Measurements from ENCODE around the gene TAS1R1.
A peak's percentile ranks its signal among the peaks of the same experiment; 100 is the strongest.
"Not testable (repeated sequence)": the region's sequence is repeated elsewhere in the genome, so short reads cannot be mapped to it uniquely, and the experiment has no call there.

Gene TAS1R1

DNA sequence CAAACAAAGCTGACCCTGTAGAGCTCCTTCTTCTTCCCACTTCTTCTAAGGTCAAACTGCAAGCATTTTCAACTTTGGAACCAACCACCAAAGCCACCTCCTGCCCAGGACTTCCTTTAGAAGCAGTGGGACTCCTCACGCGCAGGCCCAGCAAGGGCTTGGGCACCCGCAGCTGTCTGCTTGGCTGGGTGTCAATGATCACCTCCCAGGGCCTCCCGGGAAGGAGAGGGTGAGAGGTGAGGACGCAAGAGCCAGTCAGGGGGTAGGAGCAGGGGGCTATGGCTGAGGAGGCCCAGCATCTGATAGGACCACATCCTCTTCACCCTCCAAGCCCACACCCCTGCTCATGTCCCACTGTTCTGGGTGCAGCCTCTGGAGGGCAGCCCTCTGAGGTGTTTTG lies 37.3 kb downstream of the TAS1R1 start:
- no peak for DNase-seq

DNA sequence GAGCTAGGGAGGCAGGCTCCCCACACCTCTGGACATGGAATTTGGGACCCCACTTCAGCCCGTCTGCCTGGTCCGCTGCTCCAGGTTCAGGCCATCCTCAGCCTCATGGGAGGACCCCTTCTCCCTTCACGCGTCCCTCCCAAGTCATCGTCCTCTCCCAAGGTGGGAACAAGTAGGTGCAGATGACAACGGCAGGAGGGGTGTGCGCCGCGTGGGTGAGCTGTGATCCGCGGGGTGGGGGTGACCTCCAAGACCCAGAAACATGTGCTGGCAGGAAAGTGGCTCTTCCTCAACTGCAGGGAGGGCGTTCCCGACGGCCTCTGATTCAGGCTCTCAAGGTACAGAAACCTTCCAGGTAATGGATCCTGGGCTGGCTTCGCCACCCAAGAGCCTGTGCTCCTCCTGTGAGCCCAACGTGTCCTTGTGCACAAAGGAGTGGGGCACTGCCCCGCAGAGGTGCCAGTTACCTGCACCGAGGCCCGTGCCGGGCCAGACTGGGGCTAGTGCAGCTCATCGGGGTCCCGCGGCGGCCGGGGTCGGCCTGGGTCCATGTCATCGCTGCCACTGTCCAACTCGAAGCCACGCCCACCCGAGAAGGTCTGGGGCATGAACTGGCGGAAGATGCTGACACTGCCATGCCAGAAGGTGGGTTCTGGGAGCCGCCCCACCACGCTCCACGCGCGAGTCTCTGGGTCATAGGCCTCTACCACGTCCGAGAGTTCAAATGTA lies 37.9 kb downstream of the TAS1R1 start:
- DNase-seq = no peak

DNA sequence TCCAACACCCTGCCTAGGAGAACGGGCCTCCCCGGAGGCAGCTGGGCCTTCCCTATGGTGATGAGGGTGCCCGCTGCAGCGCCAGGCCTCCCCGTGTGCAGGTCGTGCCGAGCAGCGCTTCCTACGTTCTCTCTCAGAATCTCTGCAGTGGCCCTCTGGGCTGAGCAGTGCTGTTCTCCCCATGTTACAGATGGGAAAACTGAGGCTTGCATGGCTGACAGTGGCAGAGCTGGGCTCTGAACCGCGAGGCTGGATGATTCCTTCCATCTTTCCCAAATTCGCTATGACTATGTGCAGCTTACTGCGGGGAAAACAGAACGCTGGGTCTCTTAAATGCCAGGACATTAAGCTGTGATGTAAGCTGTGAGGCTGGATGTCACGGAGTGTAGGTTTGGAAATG lies 38.7 kb downstream of the TAS1R1 start:
- DNase-seq = no peak

DNA sequence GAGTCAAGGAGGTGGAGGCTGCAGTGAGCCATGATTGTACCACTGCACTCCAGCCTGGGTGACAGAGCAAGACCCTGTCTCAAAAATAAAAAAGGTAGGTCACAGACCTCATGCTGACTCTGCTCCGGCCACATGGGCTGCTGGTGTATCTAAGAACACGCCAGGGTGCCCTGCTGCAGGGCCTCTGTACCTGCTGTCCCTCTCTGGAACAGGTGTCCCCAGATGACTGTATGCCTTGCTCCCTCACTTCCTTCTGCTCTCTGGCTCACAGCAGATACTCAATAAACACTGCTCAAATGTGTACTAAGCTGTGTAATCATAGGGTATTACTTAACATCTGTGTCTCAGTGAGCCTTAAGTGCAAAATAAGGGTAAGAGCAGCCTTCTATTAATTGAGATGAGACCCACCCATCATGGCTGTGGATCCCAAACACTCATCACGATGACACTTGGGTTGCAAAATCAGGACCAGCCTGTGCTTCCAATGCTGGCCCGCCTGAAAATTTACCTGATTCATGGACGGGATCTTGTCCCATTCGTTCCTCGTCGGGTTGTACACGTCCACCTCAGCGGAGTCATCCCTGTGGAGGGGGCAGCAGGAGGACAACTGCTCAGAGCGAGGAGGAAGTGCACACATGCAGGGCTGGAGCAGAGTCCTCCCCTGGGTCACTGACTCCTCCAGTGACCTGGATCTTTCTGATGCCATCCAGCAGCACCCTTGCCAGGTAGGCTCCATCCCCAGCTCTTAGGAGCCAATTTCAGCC lies 40.1 kb downstream of the TAS1R1 start:
- no peak for DNase-seq

DNA sequence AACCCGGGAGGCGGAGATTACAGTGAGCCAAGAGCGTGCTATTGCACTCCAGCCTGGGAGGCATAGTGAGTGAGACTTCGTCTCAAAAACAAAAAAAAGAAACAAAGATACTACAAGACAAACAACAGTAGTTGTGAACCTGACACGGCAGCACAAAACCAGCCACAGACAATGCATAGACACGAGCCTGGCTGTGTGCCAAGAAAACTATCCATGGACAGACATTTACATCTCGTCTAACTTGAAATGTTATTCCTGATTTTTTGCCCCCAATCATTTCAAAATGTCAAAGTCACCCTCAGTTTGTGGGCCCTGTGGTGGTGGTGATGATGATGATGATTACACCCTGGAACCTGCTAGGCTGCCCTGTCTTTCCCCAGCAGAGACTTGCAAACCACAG lies 41.2 kb downstream of the TAS1R1 start:
- no peak for DNase-seq

DNA sequence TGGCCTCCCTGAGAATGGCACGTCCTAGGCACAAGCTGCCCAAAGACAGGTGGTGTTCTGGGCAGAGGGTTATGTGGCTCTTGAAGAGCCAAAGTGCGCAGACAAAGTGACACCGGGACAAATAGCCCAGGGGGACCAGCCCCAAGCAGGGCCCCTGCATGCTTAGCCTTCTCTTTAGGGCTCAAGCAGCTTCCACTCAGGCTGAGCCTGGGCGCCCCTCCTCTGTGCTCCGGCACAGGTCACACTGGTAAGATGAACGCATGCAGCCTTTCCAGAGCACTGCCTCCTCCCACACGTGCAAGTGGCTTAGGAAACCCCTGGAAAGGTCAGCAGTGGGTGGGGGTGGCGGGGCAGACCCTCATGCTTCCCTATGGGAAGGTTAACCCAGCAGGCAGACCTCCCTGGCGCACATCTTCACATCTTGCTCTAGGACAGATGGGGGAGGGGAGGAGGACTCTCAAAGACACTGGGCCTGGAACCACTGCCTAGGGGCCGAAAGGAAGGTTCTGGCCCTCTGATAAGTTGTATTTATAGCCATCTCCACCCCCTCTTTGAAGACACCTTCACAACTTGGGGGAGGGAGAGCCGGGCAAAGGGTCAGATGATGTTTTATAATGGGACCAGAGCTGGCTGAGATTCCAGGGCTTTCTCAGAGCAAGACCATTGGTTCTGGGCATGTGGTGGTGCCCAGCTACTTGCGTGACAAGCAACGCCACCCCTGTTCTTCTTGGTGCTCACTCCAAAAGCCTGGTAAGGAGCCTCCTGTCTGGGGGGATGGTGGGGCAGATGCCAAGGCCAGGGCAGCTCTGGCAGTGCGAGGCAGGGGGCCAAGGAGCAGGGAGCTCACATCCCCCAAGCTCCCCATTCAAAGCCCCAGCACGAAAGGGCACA lies 42.0 kb downstream of the TAS1R1 start:
- no peak for DNase-seq

DNA sequence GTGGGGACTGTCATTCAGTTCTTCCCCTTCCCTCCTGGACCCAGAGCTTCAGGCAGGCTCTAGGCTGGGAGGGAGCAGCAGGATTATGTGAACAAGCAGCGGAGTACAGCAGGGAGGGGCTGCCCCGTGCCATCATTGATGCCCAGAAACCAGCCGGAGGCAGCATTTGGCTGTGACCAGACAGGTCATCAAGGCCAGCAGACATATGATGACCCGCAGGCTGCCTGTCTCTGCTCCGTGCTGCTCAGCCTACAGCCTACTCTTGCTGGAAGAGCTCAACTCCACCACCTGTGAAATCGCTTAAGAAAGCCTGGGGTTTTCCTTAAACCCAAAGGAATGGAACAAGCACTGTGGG lies 42.6 kb downstream of the TAS1R1 start:
- no peak for DNase-seq

DNA sequence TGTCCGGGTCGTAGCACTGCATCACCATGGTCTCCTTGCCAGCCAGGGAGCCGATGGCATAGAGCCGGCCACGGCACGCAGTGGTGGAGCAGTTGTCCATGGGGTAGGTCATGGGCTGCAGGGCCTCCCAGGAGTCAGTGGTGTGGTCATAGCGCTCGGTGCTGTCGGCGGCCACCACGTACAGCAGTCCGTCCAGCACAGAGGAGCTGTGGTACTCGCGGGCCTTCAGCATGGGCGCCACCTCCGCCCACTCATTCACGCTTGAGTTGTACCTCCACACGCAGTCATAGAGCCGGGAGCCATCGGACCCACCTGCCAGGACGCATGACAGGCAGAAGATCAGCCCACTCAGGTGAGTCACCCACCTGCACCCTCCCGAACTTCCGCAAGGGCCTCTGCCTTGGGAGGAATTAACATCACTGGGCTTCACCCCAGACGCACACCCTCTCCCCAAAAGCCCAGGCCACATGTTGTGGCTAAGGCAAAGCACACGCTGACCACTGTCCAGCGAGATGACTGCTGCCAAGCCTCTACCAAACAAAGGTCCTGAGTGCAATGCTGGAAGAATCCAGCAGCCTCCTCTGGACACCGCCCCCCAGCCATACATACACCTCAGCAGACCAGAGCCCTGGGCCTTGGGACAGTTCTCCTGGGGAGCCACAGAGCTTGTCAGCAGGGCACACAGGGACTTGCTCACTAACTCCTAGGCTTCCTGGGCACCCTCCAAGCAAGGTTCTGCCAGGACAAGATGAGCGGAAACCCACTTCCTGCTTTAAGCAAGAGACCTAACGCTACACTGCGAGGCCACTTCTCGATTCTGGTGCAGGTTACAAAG lies 44.3 kb downstream of the TAS1R1 start:
- no peak for DNase-seq

DNA sequence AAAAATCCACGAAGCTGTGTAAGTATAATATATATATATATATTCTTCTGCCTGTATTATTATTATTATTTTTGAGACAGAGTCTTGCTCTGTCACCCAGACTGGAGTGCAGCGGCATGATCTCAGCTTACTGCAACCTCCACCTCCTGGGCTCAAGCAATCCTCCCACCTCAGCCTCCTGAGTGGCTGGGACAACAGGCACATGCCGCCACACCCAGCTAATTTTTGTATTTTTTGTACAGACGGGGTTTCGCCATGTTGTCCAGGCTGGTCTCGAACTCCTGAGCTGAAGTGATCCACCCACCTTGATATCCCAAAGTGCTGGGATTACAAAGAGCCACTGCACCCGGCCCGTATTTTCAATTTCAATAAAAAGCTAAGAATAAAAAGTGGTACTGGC lies 44.9 kb downstream of the TAS1R1 start:
- DNase-seq = not testable (repeated sequence)

DNA sequence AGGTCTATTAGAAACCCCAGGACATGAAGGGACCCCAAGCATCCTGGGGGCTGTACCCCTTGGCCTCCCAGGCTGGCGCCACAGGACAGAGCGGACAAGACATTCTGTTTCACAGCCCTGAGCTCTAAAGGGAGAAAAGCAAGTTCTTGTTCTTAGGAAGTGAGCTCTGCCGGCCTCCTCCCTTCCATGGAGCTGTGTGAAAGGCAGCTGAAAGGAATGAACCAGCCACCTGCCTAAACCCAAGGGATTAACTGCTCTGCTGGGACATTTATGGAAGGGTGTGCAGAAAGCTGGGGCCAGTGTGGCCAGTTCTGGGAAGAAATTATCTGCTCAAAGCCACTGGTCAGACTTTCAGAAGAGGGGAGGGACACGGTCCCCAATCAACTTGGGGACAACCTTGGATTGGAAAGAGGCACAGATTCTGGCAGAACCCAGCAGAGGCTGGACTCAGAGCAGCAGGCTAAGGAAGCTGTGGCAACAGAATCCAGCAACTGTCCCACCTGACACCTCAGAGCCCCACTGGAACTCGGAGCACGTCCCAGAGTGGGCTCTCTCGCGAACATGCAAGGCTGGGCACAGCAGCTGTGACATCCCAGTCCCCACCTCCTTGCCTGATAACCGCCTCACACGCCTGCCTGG lies 45.4 kb downstream of the TAS1R1 start:
- no peak for DNase-seq

DNA sequence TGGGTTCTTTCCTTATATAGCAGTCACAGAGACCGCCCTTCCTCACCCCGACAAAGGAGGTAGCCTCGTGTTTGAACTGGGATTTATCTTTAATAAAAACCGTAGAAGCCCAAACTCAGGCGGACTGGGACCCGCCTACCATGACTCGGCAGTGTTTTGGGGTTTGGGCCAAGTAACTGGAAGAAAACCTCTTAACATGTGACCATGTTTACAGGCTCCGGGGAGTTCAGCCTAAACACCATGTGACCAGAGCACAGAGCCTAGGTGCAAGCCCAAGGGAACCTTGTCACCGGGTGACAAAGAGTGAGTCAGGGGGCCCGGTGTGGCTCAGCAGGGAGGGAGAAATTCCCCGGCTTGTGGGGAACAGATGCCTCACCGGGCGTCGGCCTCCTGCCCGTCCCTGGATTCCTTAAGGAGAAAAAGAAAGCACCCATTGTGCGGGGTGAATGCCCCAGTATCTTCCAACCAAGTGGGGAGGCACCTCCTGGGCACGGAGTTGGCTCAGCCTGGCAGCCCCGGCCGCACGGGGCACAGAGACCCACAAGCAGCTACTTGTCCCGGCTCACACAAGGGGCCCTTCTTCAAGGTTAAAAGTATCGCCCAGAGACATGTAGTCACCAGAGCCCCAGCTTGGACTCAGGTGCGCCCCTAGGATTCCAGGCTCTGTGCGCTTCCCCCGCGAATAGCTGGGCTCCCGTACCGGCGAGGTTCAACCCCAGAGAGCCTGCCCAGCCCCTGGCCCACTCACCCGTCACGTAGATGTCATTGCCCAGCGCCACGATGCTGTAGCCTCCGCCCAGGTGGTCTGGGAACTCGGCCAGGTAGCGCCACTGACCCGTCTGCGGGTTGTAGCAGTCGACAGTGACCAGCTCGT lies 46.2 kb downstream of the TAS1R1 start:
- DNase-seq = peak; percentile 97

DNA sequence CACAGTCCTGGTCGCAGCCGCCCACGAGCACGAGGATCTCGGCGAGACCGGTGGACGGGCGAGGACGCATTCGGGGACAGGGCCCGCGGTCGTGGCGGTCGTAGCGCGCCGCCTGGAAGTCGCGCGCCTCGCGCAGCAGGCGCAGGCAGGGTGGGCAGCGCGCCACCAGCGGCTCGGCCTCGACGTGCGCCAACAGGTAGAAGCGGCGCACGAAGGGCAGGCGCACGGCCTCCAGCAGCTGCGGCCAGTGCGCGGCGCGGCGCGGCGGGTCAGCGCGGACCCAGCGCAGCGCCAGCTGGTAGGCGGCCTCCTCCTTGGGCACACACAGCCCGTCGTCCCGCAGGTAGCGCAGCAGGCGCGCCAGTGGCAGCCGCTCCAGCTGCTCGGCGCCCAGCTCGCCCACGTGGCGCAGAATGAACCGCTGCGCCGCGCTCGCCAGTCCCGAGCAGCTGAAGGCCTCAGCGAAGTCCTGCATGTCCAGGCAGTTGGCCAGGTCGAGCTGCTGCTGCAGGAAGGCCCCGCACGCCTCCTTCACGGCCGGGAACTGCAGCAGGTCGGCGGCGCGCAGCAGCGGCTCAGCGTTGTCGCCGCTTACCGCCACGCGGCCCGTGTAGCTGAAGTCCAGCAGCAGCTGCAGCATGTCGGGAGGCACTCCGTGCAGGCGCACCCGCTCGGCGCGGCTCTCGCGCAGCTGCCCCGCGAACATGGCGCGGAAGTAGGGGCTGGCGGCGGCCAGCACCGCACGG lies 47.0 kb downstream of the TAS1R1 start:
- DNase-seq = peak; percentile 22

DNA sequence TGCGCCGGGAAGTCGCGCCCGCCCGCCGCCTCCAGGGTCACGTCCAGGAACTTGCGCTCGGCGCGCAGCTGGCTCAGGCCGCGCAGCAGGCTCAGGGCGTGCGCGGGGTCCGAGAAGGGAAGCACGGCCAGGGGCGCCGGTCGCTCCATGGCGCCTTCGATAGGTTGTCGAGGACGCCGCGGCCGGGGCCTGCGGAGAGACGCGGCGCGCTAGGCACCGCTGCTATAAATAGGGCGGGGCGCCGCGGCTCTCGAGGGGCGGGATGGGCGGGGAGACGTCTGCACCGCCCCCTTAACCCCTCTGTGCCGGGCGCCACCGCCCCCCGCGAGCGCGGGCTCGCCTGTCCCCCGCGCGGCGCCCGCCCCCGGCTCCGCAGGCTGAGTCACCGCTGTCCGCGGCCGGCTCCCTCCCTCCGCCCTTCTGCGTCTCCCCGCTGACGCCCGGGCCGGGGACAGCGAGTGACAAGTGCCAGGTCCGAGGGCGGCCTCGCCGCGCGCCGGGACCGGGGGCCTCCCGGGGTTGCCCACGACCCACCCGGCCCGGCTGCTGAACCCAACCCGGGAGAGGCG lies 47.6 kb downstream of the TAS1R1 start, which contains the start of gene KLHL21:
TSS of gene KLHL21 (minus strand) at position 201 of the 569 bp plus-strand sequence. CDS start at position 149, 52 bp downstream.
- peak; percentile 93 for DNase-seq

DNA sequence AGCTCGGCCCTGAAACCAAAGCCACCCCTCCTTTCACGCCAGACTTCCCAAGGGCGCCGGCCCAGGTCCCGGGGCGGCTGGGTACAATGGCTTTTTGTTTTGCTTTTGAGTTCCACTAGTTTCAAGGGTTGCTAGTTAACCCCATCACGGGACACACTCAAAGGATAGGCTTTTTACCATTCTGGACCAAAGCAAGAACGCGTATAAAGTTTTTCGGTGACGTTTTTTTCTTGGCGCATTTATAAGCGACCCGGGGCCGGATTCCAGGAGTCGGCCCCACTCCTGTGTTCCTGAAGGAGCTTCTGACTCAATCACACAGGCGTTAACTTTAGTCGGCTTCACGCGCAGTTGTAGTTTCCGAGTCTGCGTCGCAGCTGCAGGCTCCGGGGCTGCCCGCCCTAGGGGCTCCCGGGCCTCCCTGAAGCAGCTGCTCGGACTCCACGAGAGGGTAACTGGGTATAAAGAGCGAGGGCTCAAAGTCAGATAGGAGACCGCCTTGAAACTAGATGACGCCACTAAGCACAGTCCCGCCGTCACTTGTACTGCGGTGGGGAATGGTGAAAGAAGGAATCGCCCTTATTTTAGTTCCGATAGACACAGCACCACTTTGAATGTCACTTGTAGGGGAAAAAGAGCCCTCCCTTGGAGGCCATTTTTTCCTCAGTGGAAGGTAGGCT lies 48.3 kb downstream of the TAS1R1 start:
- DNase-seq = peak; percentile 71

DNA sequence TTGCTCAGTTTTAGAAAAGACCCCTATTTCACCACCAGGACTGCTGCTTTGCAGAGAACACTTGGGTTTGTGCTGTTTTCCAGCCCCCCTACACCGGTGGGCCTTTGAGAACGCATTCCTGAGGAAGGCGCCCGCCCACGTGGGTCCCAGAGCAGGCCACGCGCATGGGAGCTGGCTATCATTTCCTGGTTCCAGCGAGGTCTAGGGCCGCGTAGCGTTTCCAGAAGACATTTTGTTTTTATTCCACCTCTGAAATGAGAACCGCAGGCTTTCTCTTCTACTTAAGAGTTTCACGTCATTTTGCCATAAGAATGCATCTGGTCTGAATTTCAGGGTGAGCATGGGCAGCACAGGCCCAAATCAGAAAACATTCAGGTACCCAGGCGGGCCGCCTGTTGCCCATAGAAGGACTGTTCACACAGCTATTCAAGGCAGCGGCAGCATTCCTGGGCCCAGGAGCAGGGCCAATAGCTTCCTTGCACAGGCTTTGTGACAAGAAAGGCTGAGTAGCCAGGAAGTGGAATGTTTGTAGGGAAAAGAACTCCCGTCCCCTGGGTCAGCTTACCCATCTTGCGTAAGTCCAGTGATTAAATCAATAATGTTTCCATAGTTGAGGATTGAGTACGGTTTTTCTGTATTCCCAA lies 48.9 kb downstream of the TAS1R1 start:
- peak; percentile 80 for DNase-seq

DNA sequence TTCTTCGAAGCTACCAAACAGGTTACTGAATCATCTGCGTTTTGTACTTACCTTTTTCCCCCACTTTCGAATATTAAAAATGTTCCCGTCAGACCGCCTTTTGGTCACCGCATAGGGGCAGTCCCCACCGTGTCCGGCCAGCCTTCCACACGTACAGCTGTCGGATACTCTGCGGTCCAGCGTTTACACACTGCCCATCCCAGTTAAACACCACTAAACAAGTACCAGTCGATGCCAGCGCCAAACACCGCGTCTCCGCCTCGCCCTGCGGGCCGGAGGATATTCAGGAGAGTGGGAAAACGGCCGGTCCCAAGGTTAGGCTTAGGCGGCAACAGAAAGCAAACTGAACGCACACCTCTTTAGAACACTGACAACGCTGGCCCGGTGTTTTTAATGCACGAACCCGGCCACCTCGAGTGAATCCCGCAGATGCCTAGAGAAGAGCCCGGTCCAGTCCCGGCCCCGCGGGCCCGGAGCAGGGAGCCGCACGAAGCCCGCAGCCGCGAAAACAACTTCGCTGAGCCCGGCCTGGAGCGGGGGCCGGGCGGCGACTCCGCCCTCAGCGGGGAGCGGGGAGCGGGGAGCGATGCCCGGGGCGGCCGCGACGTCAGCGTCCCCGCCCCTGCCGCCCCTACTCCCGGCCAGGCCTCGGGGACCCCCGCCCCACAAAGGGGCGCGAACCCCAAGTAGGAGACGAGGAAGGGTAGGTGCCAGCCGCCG lies 57.7 kb downstream of the TAS1R1 start:
- DNase-seq = peak; percentile 38

DNA sequence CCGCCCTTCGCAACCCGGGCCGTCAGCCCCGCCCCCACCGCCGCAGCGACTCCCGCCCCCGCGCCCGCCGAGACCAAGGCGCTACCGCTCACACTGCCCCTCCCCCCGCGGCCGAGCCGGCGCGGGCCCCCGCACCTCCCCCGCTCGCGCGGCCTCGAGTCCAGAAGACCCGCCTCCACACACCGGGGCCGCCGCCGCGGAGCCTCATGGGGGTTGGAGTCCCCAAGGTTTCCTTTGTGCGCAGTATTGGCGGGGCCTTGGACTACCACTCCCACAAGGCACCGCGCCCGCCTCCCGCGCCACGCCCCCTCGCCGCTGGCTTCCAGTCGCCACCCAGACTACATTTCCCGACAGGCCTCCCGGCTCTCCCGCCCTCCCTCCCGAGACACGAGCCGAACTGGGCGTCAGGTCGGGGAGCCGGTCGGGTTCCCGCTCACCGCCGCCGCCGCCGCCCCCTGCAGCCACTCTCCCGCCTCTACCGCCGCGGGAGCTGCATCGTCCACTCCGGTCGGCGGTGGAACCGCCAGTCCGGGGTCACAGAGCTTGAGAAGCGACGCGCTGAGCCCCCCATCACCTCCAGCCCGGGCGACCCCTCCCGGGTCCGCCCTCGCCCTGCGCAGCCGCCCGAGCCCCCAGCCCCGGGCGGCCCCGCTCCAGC lies 58.4 kb downstream of the TAS1R1 start, which contains the start of gene PHF13:
TSS of gene PHF13 (plus strand) at position 371 of the 658 bp plus-strand sequence. CDS start 336 bp downstream, outside the sequence.
- DNase-seq = peak; percentile 99
